ENCODE data around the gene SPHK2. TPM values are rescaled to one million over a fixed set of nuclear protein-coding genes. Genes with fewer than 3 reads are reported as not detected.

The SPHK2 gene
- total RNA-seq, 1 donor from 2014 or later, result 7.2 TPM

DNA sequence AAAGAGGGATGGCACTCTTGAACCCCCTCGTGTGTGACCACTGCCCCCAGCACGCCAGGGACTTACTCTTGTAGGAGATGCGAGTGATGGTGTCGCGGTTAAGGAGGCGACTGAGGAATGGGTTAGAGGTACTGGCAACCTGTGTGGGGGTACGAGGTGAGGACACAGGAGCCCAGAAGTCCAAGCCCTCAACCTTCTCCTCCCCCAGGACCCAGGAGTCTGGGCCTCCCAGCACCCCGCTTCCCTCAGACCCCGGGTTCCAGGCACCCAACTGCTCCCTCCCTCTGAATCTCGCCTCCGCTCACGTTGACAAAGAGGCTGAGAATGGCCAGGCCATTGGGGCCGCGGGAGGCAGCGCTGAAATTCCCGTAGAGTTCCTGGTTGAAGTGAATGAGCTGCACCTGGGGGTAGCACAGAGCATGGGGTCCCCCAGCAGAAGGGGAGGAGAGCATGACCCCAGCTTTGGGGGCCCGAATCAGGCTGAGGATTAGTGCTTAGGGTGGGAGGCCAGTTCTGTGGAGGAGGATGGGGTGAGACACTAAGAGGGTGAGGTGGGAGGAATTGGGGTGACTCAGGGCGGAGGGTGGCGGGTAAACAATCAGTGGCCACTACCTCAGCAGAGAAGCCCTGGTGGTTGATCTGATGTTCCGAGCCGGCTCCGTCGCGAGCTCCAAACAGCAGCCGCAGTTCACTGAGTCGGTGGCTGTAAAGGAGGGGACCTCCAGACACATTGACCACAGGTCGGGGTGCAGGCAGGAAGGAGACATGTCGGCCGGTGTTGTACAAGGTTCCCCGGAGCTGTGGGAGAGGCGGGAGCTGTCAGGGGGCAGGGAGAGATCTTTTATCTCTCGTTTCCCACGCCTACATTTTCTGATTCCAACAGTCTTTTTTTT, 20.4 kb downstream of the SPHK2 start:
- no peaks in the 10 kb centered on the region for H3K9me3 Mint-ChIP-seq
- peaks cover 10% of the 10 kb centered on the region for H3K36me3 Mint-ChIP-seq
- Histone ChIP-seq H3K27me3 (no peaks in the 10 kb centered on the region), H3K27ac (no peak overlapping the region), H3K4me1 (peaks cover 15% of the 10 kb centered on the region), H3K9ac (no peak overlapping the region), H3K36me3 (no peaks in the 10 kb centered on the region), H4K20me1 (ENCODE audit: low read depth) (peaks cover 4% of the 10 kb centered on the region), H2AFZ (replicated peaks) (no peak overlapping the region), H3K9me3 (ENCODE audit: low read depth) (no peaks in the 10 kb centered on the region), H3K79me2 (ENCODE audit: low read depth) (peaks cover 25% of the 10 kb centered on the region), H3K4me3 (no peak overlapping the region), H3F3A (ENCODE audit: low read depth) (peaks cover 49% of the 10 kb centered on the region), H3K4me2 (no peak overlapping the region)
- H3K4me1 Mint-ChIP-seq, result peaks cover 39% of the 10 kb centered on the region
- peaks cover 11% of the 10 kb centered on the region for H3K27me3 Mint-ChIP-seq (ENCODE audit: insufficient read depth, low read depth)
- H3K27ac Mint-ChIP-seq, result peak overlapping the region; percentile 96
- no peak for TF ChIP-seq EZH2phosphoT487 (IDR thresholded peaks at IDR 0.05)
- TF ChIP-seq EZH2 (IDR thresholded peaks at IDR 0.05), result no peak
- TF ChIP-seq, protein P1, sequence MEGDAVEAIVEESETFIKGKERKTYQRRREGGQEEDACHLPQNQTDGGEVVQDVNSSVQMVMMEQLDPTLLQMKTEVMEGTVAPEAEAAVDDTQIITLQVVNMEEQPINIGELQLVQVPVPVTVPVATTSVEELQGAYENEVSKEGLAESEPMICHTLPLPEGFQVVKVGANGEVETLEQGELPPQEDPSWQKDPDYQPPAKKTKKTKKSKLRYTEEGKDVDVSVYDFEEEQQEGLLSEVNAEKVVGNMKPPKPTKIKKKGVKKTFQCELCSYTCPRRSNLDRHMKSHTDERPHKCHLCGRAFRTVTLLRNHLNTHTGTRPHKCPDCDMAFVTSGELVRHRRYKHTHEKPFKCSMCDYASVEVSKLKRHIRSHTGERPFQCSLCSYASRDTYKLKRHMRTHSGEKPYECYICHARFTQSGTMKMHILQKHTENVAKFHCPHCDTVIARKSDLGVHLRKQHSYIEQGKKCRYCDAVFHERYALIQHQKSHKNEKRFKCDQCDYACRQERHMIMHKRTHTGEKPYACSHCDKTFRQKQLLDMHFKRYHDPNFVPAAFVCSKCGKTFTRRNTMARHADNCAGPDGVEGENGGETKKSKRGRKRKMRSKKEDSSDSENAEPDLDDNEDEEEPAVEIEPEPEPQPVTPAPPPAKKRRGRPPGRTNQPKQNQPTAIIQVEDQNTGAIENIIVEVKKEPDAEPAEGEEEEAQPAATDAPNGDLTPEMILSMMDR (IDR thresholded peaks at IDR 0.05), result no peak
- DNase-seq (ENCODE audit: low spot score), result no peak
- no peak overlapping the region for H3K4me3 Mint-ChIP-seq

DNA sequence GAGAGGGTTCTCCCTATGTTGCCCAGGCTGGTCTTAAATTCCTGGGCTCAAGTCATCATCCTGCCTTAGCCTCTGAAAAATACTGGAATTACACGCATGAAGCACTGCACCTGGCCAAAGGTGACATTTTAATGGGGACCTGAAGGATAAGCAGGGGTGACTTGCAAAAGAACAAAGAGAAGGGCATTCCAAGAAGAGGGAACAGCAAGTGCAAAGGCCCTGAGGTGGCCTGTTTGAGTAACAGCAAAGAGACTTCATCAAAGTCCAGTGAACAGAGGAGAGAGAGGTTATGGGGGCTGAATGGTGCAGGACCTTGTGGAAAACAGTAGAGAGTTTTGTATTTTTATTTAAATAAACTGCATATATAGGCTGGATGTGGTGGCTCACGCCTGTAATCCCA, 22.5 kb downstream of the SPHK2 start:
- TF ChIP-seq EZH2 (IDR thresholded peaks at IDR 0.05), result no peak
- TF ChIP-seq, protein P1 (IDR thresholded peaks at IDR 0.05), result no peak
- no peak for TF ChIP-seq EZH2phosphoT487 (IDR thresholded peaks at IDR 0.05)
- H2AFZ ChIP-seq (replicated peaks), result no peak overlapping the region
- H3F3A ChIP-seq (ENCODE audit: low read depth), result peaks cover 46% of the 10 kb centered on the region
- no peak overlapping the region for H3K4me3 Mint-ChIP-seq
- H3K27me3 ChIP-seq, result no peaks in the 10 kb centered on the region
- peaks cover 15% of the 10 kb centered on the region for H3K79me2 ChIP-seq (ENCODE audit: low read depth)
- DNase-seq (ENCODE audit: low spot score), result no peak
- no peaks in the 10 kb centered on the region for H4K20me1 ChIP-seq (ENCODE audit: low read depth)
- no peaks in the 10 kb centered on the region for H3K36me3 ChIP-seq
- H3K9me3 Mint-ChIP-seq, result no peaks in the 10 kb centered on the region
- no peak overlapping the region for H3K4me3 ChIP-seq
- no peak overlapping the region for H3K9ac ChIP-seq
- H3K4me1 ChIP-seq, result peaks cover 10% of the 10 kb centered on the region
- peaks cover 10% of the 10 kb centered on the region for H3K36me3 Mint-ChIP-seq
- no peaks in the 10 kb centered on the region for H3K9me3 ChIP-seq (ENCODE audit: low read depth)
- no peak overlapping the region for H3K4me2 ChIP-seq
- peaks cover 39% of the 10 kb centered on the region for H3K4me1 Mint-ChIP-seq
- no peak overlapping the region for H3K27ac Mint-ChIP-seq
- H3K27ac ChIP-seq, result no peak overlapping the region
- H3K27me3 Mint-ChIP-seq (ENCODE audit: insufficient read depth, low read depth), result peaks cover 11% of the 10 kb centered on the region

- Histone ChIP-seq H3K4me1 (peaks cover 10% of the 10 kb centered on the region), H3K4me2 (no peak overlapping the region), H3K27me3 (no peaks in the 10 kb centered on the region), H3K9me3 (ENCODE audit: low read depth) (no peaks in the 10 kb centered on the region), H2AFZ (replicated peaks) (no peak overlapping the region), H3K27ac (no peak overlapping the region), H3K79me2 (ENCODE audit: low read depth) (peaks cover 15% of the 10 kb centered on the region), H3K9ac (no peak overlapping the region), H3K36me3 (no peaks in the 10 kb centered on the region), H3K4me3 (no peak overlapping the region), H3F3A (ENCODE audit: low read depth) (peaks cover 38% of the 10 kb centered on the region), H4K20me1 (ENCODE audit: low read depth) (no peaks in the 10 kb centered on the region)
- TF ChIP-seq EZH2phosphoT487 (IDR thresholded peaks at IDR 0.05) (no peak), EZH2 (IDR thresholded peaks at IDR 0.05) (no peak)
- TF ChIP-seq, protein P1 (IDR thresholded peaks at IDR 0.05), result no peak
- peak overlapping the region; percentile 4 for H3K4me3 Mint-ChIP-seq
- no peaks in the 10 kb centered on the region for H3K9me3 Mint-ChIP-seq
- DNase-seq (ENCODE audit: low spot score), result no peak
- H3K4me1 Mint-ChIP-seq, result peaks cover 40% of the 10 kb centered on the region
- H3K27me3 Mint-ChIP-seq (ENCODE audit: insufficient read depth, low read depth), result peaks cover 7% of the 10 kb centered on the region
- H3K36me3 Mint-ChIP-seq, result peaks cover 10% of the 10 kb centered on the region
- no peak overlapping the region for H3K27ac Mint-ChIP-seq
These were observed 23.6 kb downstream of the SPHK2 start for GRCh38 chr19:48642862-48643261.
